ENCODE measurements around the gene RNF150. TPM values are rescaled to one million over a fixed set of nuclear protein-coding genes. Genes with fewer than 3 reads are reported as not detected.

The RNF150 gene
- total and polyA plus RNA-seq, 2 of the 4 experiments (the other 2 are of a cell fraction) = 6.2 to 18.1 TPM

- Histone ChIP-seq H2BK5ac (ENCODE audit: low read depth, low read length, poor library complexity, severe bottlenecking) (no peak overlapping the region), H2AK5ac (ENCODE audit: low read depth, low read length) (no peak overlapping the region), H3K27ac (ENCODE audit: insufficient read depth, low read length) (no peak overlapping the region), H2BK120ac (ENCODE audit: low read depth, low read length) (no peak overlapping the region), H4K91ac (ENCODE audit: insufficient read depth, low read depth, low read length) (no peak overlapping the region), H4K20me1 (ENCODE audit: insufficient read depth, low read length) (no peaks in the 10 kb centered on the region), H3K4me3 (ENCODE audit: insufficient read depth, low read depth, low read length) (no peak overlapping the region), H3K36me3 (ENCODE audit: control insufficient read depth, insufficient read depth, low read length) (no peaks in the 10 kb centered on the region), H3K9me3 (ENCODE audit: control insufficient read depth, insufficient read depth, low read length) (no peaks in the 10 kb centered on the region), H3K14ac (replicated peaks; ENCODE audit: low read depth, low read length) (no peak overlapping the region), H3K56ac (ENCODE audit: extremely low read depth, insufficient read depth, low read length) (no peak overlapping the region), H3K9me1 (ENCODE audit: insufficient read depth, low read length) (no peaks in the 10 kb centered on the region), H2AFZ (replicated peaks; ENCODE audit: low read length, poor library complexity) (no peak overlapping the region), H3K18ac (ENCODE audit: low read depth, low read length) (no peak overlapping the region), H3K79me1 (ENCODE audit: low read depth in 1 of 2, low read length in 2 of 2) (peaks cover 0 to 5% of the 10 kb centered on the region in 2 experiments; a peak in 1 of 4 replicates), H3K27me3 (ENCODE audit: control insufficient read depth, insufficient read depth, low read length) (no peaks in the 10 kb centered on the region), H4K5ac (ENCODE audit: low read depth, low read length) (no peak overlapping the region), H4K8ac (ENCODE audit: low read depth in 2 of 2, low read length in 2 of 2) (no peak overlapping the region), H2BK20ac (ENCODE audit: low read depth, low read length) (no peak overlapping the region), H3K4me2 (ENCODE audit: low read depth, low read length) (no peak overlapping the region), H3K9ac (ENCODE audit: low read depth, low read length) (no peak overlapping the region), H3K4ac (ENCODE audit: low read depth, low read length) (no peak overlapping the region), H2AK9ac (replicated peaks; ENCODE audit: low read depth, low read length, poor library complexity) (no peak overlapping the region), H3K23ac (ENCODE audit: low read depth, low read length) (no peak overlapping the region), H2BK15ac (ENCODE audit: low read depth, low read length) (no peak overlapping the region), H3K4me1 (ENCODE audit: control insufficient read depth, insufficient read depth, low read length) (peaks cover 3% of the 10 kb centered on the region; the same call in 1 of the 2 replicates)
- DNase-seq = no peak
- dilution Hi-C loops (cut with HindIII; ENCODE audit: low sequenced_read_pairs, unreplicated experiment) = no loop called here
- in situ Hi-C loops (cut with MboI; ENCODE audit: low sequenced_read_pairs) = no loop called here
- TF ChIP-seq RCOR1 (IDR thresholded peaks at IDR 0.05; ENCODE audit: insufficient replicate concordance, low read length) (no peak), RAD21 (IDR thresholded peaks at IDR 0.05; ENCODE audit: low read length) (no peak), CTCF (conservative IDR thresholded peaks at IDR 0.05; ENCODE audit: low read depth, low read length) (no peak), MAZ (IDR thresholded peaks at IDR 0.05; ENCODE audit: borderline replicate concordance, low read depth, low read length) (no peak), POLR2A (IDR thresholded peaks at IDR 0.05; ENCODE audit: low read depth, low read length) (no peak), MXI1 (IDR thresholded peaks at IDR 0.05; ENCODE audit: borderline replicate concordance, low read depth, low read length) (no peak), BHLHE40 (IDR thresholded peaks at IDR 0.05; ENCODE audit: low read depth, low read length) (no peak), ELK1 (IDR thresholded peaks at IDR 0.05; ENCODE audit: borderline replicate concordance, low read depth, low read length) (no peak)
- no CpG with 5 or more reads among the region's 1 CpG for WGBS, 2 experiments (ENCODE audit: extremely low coverage in 2 of 2, insufficient read length in 1 of 2)
- BruUV-seq (replicated peaks) = no TSS peak
- ChIA-PET CTCF (no interaction called here), POLR2A (ENCODE audit: unreplicated experiment) (no interaction called here)
- intact Hi-C loops (cut with micrococcal nuclease) = no loop called here
- no peak for ATAC-seq (ENCODE audit: low read depth)
These were observed 55.6 kb downstream of the RNF150 start for GRCh38 chr4:141077611-141078225.
